Uterus (tissue), 4 donors: ENCODE measurements around the gene PLCXD3. TPM values are rescaled to one million over a fixed set of nuclear protein-coding genes. Genes with fewer than 3 reads are reported as not detected.

ENCODE experiments used
- DNase-seq, 2 donors: peaks; one replicate each; pipeline ENCODE4 v3.0.0-alpha.2; 2019 to 2020
- H3K27ac ChIP-seq, 2 donors: fragments of 200-600 bp; sonication (generic); 1 replicate in 1 of 2; 2 replicates in 1 of 2; pipeline ENCODE4 v1.5.1; 2016 to 2018
- H3K27me3 ChIP-seq, 2 donors: fragments of 200-600 bp; sonication (generic); one replicate each; pipeline ENCODE4 v1.5.1; 2018 to 2019; ENCODE audit warnings: control low read depth in 1 of 2
- H3K36me3 ChIP-seq, 2 donors: fragments of 200-600 bp; sonication (generic); one replicate each; pipeline ENCODE4 v1.5.1; 2019; ENCODE audit warnings: control low read depth in 1 of 2
- H3K4me1 ChIP-seq, 2 donors: fragments of 200-600 bp; sonication (generic); one replicate each; pipeline ENCODE4 v1.5.1; 2018 to 2019; ENCODE audit warnings: control low read depth in 1 of 2
- H3K4me3 ChIP-seq, 2 donors: fragments of 200-600 bp; sonication (generic); 1 replicate in 1 of 2; 2 replicates in 1 of 2; pipeline ENCODE4 v1.5.1; 2018 to 2019; ENCODE audit warnings: mild to moderate bottlenecking in 1 of 2
- H3K9me3 ChIP-seq, 2 donors: fragments of 200-600 bp; sonication (generic); one replicate each; pipeline ENCODE4 v1.5.1; 2019; ENCODE audit warnings: control low read depth in 1 of 2
- POLR2A ChIP-seq, 2 donors: fragments of 450-650 bp; IDR thresholded peaks; one replicate each; pipeline ENCODE4 v1.6.1; 2016; ENCODE audit warnings: antibody characterized with exemption in 2 of 2, mild to moderate bottlenecking in 1 of 2, moderate library complexity in 1 of 2
- intact Hi-C: fragments of 100-400 bp; cut with DNase I; formaldehyde crosslinking; loops from one replicate; pipeline ENCODE4 v1.15.1; 2023; ENCODE audit warnings: low total_unique reads
- total RNA-seq, 4 donors: library from RNA; depleted of rRNA in 3 of 4; stranded (reverse); fragments of >200 nt in 3 of 4; gene quantifications; one replicate each; pipeline versions ENCODE4 v1.1.0 to v1.2.4, GENCODE V29; 2014 to 2023
- TF ChIP-seq, protein P1 (sequence below), 4 experiments: fragments of 200-600 bp in 2 of 4; fragments of 450-650 bp in 2 of 4; sonication (generic) in 2 of 4; IDR thresholded peaks; one replicate each; pipeline ENCODE4 v1.5.1; 2016 to 2019; ENCODE audit warnings: antibody characterized with exemption in 4 of 4, mild to moderate bottlenecking in 2 of 4, moderate library complexity in 1 of 4
- donor health status: DM: yes; HTN: yes; CAD: no.

The PLCXD3 gene
- total RNA-seq, 4 donors from 2014 or later: 0.55 to 13.2 (median 7.5) TPM

DNA sequence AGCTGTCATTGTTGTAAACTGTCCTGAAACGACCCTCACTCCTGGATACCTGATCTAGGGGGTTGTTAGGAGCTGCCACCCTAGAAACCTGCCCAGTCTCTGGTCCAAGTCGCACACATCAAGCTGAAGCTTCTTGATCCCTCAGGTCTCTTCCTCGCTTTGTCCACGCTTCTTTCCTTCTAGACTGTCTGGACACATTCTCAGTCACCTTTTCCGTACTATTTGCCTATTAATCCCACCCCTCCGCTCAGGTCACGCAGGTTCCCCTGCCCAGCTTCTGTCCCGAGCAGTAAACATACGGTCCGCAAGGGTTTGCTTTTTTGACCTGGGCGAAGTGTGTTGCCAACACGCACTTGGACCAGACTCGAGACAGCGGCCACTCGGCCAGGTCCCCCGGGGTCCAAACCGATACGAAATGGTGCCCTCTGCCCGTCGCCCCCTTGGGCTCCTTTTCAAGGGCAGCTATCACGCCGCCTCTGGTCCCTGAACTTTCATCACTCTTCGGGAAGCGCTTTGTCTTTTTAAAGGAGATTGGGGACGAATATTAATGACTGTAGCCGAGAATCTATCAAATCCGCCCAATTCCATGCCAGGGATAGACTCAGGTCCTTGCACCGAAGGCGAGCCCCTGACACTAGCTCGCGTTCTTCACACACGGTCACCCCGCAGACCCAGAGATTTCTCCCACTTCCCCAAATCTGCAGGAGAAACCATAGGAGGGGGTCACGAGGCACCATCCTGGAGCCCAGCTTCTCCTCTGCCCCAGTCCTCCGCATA, 814 bp downstream of the PLCXD3 start:
- Histone ChIP-seq H3K36me3 (no peaks in the 10 kb centered on the region), H3K27me3 (no peaks in the 10 kb centered on the region), H3K4me1 (peaks cover 0 to 5% of the 10 kb centered on the region in 2 donors), H3K27ac (no peak overlapping the region), H3K9me3 (no peaks in the 10 kb centered on the region), H3K4me3 (peak overlapping the region; percentile 15 to 56)
- no peak for DNase-seq
- TF ChIP-seq, protein P1, sequence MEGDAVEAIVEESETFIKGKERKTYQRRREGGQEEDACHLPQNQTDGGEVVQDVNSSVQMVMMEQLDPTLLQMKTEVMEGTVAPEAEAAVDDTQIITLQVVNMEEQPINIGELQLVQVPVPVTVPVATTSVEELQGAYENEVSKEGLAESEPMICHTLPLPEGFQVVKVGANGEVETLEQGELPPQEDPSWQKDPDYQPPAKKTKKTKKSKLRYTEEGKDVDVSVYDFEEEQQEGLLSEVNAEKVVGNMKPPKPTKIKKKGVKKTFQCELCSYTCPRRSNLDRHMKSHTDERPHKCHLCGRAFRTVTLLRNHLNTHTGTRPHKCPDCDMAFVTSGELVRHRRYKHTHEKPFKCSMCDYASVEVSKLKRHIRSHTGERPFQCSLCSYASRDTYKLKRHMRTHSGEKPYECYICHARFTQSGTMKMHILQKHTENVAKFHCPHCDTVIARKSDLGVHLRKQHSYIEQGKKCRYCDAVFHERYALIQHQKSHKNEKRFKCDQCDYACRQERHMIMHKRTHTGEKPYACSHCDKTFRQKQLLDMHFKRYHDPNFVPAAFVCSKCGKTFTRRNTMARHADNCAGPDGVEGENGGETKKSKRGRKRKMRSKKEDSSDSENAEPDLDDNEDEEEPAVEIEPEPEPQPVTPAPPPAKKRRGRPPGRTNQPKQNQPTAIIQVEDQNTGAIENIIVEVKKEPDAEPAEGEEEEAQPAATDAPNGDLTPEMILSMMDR (IDR thresholded peaks at IDR 0.05): no peak
- no peak for TF ChIP-seq POLR2A (IDR thresholded peaks at IDR 0.05)
- intact Hi-C loops: no loop called here

DNA sequence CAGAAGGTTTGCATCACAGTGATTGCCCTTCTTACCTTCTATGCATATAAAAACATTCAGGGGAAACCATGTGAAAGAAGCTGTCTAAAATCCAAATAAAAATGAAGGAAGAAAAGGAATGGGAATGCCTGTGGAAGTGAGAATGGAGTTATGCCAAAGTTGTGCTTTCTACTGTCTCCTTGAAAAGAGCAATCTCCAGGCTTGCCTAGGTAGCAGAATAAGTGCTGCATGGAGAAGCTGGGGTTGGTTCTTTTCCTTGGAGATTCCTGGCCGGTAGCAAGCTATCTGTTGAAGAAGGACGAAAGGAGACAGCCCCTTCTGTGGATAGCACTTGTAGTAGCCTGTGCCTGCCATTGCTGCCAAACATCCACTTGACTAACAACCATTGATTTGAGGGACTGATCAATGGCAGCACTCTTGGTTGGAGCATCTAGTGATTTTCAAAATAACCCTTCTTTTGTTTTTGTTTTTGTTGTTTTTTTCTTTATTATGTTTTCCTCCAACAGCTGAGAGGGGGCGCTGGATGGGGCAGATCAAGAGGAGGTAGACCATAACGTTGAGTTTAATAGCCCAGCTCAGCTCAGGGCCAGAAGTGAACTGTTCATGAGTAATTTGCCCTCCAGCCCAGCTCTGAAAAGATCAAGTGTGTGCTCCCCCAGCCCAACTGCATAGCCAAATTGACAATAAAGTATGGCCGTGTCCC, 1.6 kb downstream of the PLCXD3 start:
- TF ChIP-seq, protein P1 (IDR thresholded peaks at IDR 0.05): no peak
- no peak for TF ChIP-seq POLR2A (IDR thresholded peaks at IDR 0.05)
- Histone ChIP-seq H3K27me3 (no peaks in the 10 kb centered on the region), H3K9me3 (no peaks in the 10 kb centered on the region), H3K4me1 (peaks cover 0 to 5% of the 10 kb centered on the region in 2 donors), H3K4me3 (peak overlapping the region in 1 of 2 donors; percentile 56), H3K36me3 (no peaks in the 10 kb centered on the region), H3K27ac (no peak overlapping the region)
- intact Hi-C loops: no loop called here
- no peak for DNase-seq

DNA sequence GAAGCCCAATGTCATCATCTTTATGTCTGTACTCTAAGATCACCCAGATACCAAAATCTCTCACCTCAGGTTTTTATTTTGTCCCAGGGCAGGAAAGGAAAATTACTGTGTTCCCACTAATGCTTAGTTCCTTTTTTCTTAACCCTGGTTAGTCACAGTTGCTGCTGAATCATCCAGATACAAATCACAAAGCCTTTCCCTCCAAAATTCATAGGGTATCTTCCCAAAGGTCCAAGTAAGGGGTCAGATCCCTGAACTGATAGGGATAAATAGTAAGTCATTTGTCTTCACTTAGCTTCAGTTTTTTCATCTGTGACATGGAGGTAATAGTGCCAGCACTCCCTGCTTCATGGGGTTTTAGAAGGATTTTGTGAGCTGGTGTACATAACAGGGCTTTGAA, 2.2 kb downstream of the PLCXD3 start:
- H3K9me3 ChIP-seq: no peaks in the 10 kb centered on the region
- peak overlapping the region in 1 of 2 donors; percentile 56 for H3K4me3 ChIP-seq
- H3K36me3 ChIP-seq: no peaks in the 10 kb centered on the region
- H3K4me1 ChIP-seq: peaks cover 0 to 5% of the 10 kb centered on the region in 2 donors
- intact Hi-C loops: no loop called here
- no peak overlapping the region for H3K27ac ChIP-seq
- DNase-seq: no peak
- TF ChIP-seq, protein P1 (IDR thresholded peaks at IDR 0.05): no peak
- TF ChIP-seq POLR2A (IDR thresholded peaks at IDR 0.05): no peak
- H3K27me3 ChIP-seq: no peaks in the 10 kb centered on the region

DNA sequence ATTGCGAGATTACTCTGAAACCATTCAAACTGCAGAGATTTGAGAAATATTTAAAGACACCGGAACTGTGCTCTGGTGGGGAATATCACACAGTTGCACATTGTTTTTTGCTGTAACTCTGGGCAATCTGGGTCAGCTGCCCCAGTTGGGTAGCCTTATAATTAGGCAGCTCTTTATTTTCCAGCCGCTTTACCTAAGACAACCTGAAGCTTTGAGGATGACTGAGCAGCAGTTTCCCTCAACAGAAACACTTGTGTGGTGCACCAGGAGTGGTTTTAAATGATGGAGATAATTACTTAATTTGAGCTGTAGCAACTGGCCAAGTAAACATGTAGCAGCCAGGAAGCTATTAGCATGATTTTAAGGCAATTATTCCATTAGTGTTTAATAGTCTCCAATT, 2.9 kb downstream of the PLCXD3 start:
- Histone ChIP-seq H3K9me3 (no peaks in the 10 kb centered on the region), H3K36me3 (no peaks in the 10 kb centered on the region), H3K27me3 (no peaks in the 10 kb centered on the region), H3K27ac (no peak overlapping the region), H3K4me1 (peaks cover 0 to 5% of the 10 kb centered on the region in 2 donors), H3K4me3 (no peak overlapping the region)
- intact Hi-C loops: no loop called here
- TF ChIP-seq, protein P1 (IDR thresholded peaks at IDR 0.05): no peak
- TF ChIP-seq POLR2A (IDR thresholded peaks at IDR 0.05): no peak
- DNase-seq: no peak

DNA sequence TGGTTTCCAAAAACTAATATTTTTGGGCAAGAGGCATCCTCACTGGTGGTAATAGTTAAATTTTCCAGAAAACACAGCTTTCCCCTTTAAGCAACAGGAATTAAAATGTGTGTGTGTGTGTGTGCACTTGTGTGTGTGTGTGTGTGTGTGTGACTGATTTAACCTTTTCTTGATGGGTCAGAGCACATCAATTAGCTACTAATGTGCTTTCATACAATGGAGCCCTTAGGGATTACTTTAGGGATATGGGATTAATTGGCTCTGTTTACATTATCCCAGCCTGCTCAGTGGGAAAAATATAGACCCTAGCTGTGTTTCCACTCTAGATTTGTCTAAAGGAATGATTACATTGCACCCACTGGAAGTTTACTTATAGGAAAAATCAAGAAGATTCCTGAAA, 6.5 kb downstream of the PLCXD3 start:
- Histone ChIP-seq H3K27me3 (no peaks in the 10 kb centered on the region), H3K4me3 (no peak overlapping the region), H3K9me3 (no peaks in the 10 kb centered on the region), H3K4me1 (no peaks in the 10 kb centered on the region), H3K36me3 (no peaks in the 10 kb centered on the region), H3K27ac (no peak overlapping the region)
- DNase-seq: no peak
- TF ChIP-seq, protein P1 (IDR thresholded peaks at IDR 0.05): no peak
- TF ChIP-seq POLR2A (IDR thresholded peaks at IDR 0.05): no peak
- intact Hi-C loops: no loop called here
